Loucy (cell line): ENCODE measurements around the gene HLA-A.

Experiments
- EZH2phosphoT487 ChIP-seq: fragments of 200-600 bp; IDR thresholded peaks from 2 replicates; pipeline ENCODE4 v1.6.1; 2018; ENCODE audit warnings: antibody characterized with exemption, mild to moderate bottlenecking, moderate library complexity, borderline replicate concordance
- TF ChIP-seq, protein P1 (sequence below): fragments of 200-600 bp; sonication (generic); conservative IDR thresholded peaks from 2 replicates; pipeline ENCODE4 v1.5.1; 2014; ENCODE audit warnings: mild to moderate bottlenecking, antibody characterized with exemption, low read length

DNA sequence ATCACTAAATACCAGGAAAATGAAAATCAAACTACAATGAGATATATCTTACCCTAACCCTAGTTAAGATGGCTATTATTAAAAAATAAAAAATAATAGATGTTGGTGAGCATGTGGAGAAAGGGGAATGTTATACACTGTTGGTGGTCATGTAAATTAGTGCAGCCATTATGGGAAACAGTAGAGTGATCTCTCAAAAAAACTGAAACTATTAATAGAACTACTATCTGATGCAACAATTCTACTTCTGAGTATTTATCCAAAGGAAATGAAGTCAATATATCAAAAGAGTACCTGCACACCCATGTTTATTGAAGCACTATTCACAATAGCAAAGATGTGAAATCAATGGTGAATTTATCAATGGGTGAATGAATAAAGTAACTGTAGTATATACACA is 48.6 kb downstream of the HLA-A start:
- TF ChIP-seq, protein P1, sequence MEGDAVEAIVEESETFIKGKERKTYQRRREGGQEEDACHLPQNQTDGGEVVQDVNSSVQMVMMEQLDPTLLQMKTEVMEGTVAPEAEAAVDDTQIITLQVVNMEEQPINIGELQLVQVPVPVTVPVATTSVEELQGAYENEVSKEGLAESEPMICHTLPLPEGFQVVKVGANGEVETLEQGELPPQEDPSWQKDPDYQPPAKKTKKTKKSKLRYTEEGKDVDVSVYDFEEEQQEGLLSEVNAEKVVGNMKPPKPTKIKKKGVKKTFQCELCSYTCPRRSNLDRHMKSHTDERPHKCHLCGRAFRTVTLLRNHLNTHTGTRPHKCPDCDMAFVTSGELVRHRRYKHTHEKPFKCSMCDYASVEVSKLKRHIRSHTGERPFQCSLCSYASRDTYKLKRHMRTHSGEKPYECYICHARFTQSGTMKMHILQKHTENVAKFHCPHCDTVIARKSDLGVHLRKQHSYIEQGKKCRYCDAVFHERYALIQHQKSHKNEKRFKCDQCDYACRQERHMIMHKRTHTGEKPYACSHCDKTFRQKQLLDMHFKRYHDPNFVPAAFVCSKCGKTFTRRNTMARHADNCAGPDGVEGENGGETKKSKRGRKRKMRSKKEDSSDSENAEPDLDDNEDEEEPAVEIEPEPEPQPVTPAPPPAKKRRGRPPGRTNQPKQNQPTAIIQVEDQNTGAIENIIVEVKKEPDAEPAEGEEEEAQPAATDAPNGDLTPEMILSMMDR: no peak
- no peak for TF ChIP-seq EZH2phosphoT487
